Fibroblast of the aortic adventitia (primary cell): ENCODE measurements around the gene PEX7. TPM values are rescaled to one million over a fixed set of nuclear protein-coding genes. Genes with fewer than 3 reads are reported as not detected.

Experiments
- DNase-seq: peaks from one replicate; pipeline ENCODE4 v3.0.0-alpha.2; 2010; ENCODE audit warnings: low read depth
- H3K4me3 ChIP-seq: 2 replicates; pipeline ENCODE4 v1.5.1; 2011; ENCODE audit warnings: low read depth, mild to moderate bottlenecking, control low read depth, low read length, moderate library complexity
- small RNA-seq: library from RNA; depleted of rRNA; stranded (forward); fragments of <200 nt; gene quantifications from one replicate; pipeline ENCODE3, GENCODE V24; 2012
- total RNA-seq: library from RNA; depleted of rRNA; stranded (reverse); fragments of >200 nt; gene quantifications from 2 replicates; pipeline ENCODE4 v1.2.3, GENCODE V29; 2012; ENCODE audit warnings: low replicate concordance
- TF ChIP-seq, protein P1 (sequence below): IDR thresholded peaks from 2 replicates; pipeline ENCODE4 v1.5.1; 2011; ENCODE audit warnings: mild to moderate bottlenecking, low read length, control low read depth, inconsistent platforms; ENCODE audit not compliant: insufficient read depth

Gene PEX7
- total RNA-seq, 1 donor: 10.6 TPM

DNA sequence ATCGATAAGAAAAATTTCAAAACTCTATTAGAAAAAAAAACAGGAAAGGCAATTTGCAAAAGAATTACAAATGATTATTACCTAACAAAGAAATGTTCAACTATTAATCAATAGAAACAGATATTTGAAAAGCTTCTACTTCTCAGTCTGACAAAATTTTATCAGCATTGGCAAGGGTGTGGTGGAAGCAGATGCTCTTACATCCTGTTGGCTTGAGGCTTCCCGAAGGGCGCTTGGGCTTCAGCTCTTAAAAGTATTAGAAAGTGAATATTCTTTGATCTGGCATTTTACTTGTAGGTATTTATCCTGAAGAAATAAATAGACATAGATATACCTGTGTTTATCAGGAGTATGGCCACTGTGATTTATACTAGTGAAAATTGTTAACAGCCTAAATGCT lies 138.4 kb downstream of the PEX7 start:
- no peak overlapping the region for H3K4me3 ChIP-seq
- TF ChIP-seq, protein P1, sequence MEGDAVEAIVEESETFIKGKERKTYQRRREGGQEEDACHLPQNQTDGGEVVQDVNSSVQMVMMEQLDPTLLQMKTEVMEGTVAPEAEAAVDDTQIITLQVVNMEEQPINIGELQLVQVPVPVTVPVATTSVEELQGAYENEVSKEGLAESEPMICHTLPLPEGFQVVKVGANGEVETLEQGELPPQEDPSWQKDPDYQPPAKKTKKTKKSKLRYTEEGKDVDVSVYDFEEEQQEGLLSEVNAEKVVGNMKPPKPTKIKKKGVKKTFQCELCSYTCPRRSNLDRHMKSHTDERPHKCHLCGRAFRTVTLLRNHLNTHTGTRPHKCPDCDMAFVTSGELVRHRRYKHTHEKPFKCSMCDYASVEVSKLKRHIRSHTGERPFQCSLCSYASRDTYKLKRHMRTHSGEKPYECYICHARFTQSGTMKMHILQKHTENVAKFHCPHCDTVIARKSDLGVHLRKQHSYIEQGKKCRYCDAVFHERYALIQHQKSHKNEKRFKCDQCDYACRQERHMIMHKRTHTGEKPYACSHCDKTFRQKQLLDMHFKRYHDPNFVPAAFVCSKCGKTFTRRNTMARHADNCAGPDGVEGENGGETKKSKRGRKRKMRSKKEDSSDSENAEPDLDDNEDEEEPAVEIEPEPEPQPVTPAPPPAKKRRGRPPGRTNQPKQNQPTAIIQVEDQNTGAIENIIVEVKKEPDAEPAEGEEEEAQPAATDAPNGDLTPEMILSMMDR: no peak
- DNase-seq: no peak

DNA sequence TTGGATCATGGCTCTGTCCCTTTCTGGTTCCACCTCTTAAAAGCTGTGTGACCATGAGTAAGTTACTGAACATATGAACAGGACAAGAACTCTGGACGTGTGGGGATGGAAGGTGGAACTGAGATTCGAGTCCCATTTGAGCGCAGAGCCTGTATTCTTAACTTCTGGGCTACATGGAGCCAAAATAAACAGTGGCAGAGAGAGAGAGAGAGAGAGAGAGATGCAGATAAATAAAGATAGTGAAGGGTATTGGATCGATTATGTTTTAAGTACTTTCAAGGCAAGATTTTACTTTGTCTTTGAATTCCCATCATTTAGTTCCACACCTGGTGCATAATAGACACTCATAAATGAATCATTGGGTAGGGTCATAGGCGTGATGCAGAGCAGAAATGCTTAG lies 139.5 kb downstream of the PEX7 start:
- DNase-seq: no peak

DNA sequence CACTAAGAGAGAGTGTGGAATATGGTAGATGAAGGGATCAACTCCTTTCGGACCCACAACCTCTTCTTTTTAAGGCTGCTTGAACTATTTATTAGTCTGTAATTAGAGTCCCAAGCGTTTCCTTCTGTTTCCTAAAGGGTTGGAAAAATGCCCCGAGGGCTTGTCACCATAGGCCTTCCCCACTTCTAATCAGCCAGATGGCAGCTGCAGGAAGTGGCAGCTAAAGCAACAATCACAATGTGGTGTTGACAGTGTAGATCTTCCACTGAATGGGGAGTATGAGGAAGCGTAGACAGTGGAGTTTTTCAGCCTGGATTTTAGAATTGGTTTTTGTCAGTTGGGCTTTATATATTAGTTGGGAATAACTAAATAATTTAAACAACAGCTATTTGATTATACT lies 140.3 kb downstream of the PEX7 start:
- no peak for DNase-seq
- H3K4me3 ChIP-seq: no peak overlapping the region
- TF ChIP-seq, protein P1: no peak

More for the DNA sequence above, 139.5 kb downstream of the PEX7 start:
- H3K4me3 ChIP-seq: no peak overlapping the region
- TF ChIP-seq, protein P1: no peak

DNA sequence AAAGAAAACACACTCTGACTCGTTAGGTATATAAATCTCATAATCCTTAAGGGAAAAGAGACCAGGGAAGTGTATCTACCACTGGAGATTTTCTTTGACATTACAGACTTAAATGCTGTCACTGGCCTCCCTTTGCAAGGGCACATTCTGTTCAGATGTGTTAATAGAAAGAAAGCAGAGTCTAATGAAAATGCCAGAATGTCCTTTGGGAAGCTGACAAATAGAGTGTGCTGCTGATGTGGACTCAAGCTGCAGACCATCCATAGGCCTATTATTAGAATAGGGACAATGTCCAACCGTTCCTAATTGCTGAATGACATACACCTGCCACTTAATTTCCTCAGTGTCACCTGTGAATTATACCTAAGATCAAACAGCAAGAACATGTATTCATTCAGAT lies 140.9 kb downstream of the PEX7 start:
- DNase-seq: no peak
- H3K4me3 ChIP-seq: no peak overlapping the region
- TF ChIP-seq, protein P1: no peak

Small RNAs within 50 kb of the gene (small RNA-seq; reads per million reads assigned to genes)
- gene RF00019 (not detected), gene RF00443 (not detected)

Other genes with a start within 250 kb of the PEX7 start
- 1.9 and 15.5 TPM in 2 replicates for gene MAP3K5, start 30.1 kb upstream of the PEX7 start, total RNA-seq
- gene SLC35D3, start 99.7 kb downstream of the PEX7 start, total RNA-seq: not detected in 2 replicates
- 0.18 and 0.90 TPM in 2 replicates for gene IL20RA, start 222.4 kb downstream of the PEX7 start, total RNA-seq